Gastrocnemius medialis (tissue), 4 donors: ENCODE measurements around the gene PLCZ1.

Experiments
- CTCF ChIP-seq, 5 experiments: fragments of 450-650 bp in 3 of 5; fragments of 200-600 bp in 2 of 5; sonication (generic) in 2 of 5; IDR thresholded peaks in 4 of 5; conservative IDR thresholded peaks in 1 of 5; 1 replicate in 4 of 5; 2 replicates in 1 of 5; pipeline ENCODE4 v1.5.1; 2016 to 2019; ENCODE audit warnings: antibody characterized with exemption in 5 of 5, mild to moderate bottlenecking in 3 of 5, moderate library complexity in 3 of 5
- POLR2A ChIP-seq, 2 donors: fragments of 450-650 bp; IDR thresholded peaks; one replicate each; pipeline ENCODE4 v1.6.1; 2017; ENCODE audit warnings: antibody characterized with exemption in 2 of 2, mild to moderate bottlenecking in 2 of 2, moderate library complexity in 2 of 2

GRCh38 chr12:18706798-18707197, 31.0 kb downstream of the PLCZ1 start:
- no peak for TF ChIP-seq CTCF (IDR thresholded peaks at IDR 0.05 in 4 of 5, conservative IDR thresholded peaks at IDR 0.05 in 1 of 5)
- no peak for TF ChIP-seq POLR2A (IDR thresholded peaks at IDR 0.05)
